SU-DHL-6 (cell line): Measurements from ENCODE around the gene LRP1B.

Experiments
- CTCF ChIP-seq: fragments of 200-600 bp; sonication (generic); IDR thresholded peaks from one replicate; pipeline ENCODE4 v1.5.1; 2017; ENCODE audit warnings: antibody characterized with exemption, mild to moderate bottlenecking, low read length, moderate library complexity; ENCODE audit not compliant: insufficient read depth, poor library complexity, severe bottlenecking
- EZH2phosphoT487 ChIP-seq: fragments of 200-600 bp; sonication (generic), shearing (Covaris generic); conservative IDR thresholded peaks from 2 replicates; pipeline ENCODE4 v1.6.1; 2018; ENCODE audit warnings: mild to moderate bottlenecking, antibody characterized with exemption, low read length, moderate library complexity, mixed read lengths

DNA sequence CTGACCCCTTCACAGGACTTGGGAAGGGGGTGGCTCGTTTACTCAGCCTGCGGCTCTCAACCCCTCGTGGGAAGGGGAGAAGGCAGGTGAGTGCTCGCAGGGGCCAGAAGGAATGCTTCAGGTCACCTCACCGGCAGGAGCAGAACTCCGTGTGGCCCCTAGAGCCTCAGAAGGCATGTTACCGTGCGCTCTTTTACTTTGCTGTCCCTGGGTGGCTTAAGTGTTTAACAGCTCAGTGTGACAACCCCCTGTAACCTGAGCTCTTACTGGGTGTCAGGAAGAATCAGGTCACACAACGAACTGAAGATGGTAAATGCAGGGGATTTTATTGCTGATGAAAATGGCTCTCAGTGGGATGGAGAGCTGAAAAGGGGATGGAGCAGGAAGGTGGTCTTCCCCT lies 1235.4 kb downstream of the LRP1B start:
- TF ChIP-seq CTCF: no peak
- TF ChIP-seq EZH2phosphoT487: no peak
